MM.1S (cell line): ENCODE measurements around the gene ADK.
A peak's percentile ranks its signal among the peaks of the same experiment; 100 is the strongest.

Experiments
- DNase-seq: peaks from one replicate; pipeline ENCODE4 v3.0.0-alpha.2; 2015
- H2AFZ ChIP-seq: fragments of 300-600 bp; sonication (generic); 2 replicates; pipeline ENCODE4 v1.6.0; 2016; ENCODE audit warnings: antibody characterized with exemption, low read length
- H3F3A ChIP-seq: fragments of 300-600 bp; sonication (generic); 2 replicates; pipeline ENCODE4 v1.6.1; 2016; ENCODE audit warnings: mild to moderate bottlenecking, antibody characterized with exemption, low read length, moderate library complexity, mixed read lengths; ENCODE audit not compliant: insufficient read depth
- H3K27ac ChIP-seq: fragments of 300-600 bp; sonication (generic); 2 replicates; pipeline ENCODE4 v1.5.1; 2016; ENCODE audit warnings: mild to moderate bottlenecking, low read length
- H3K27me3 ChIP-seq: fragments of 300-600 bp; sonication (generic); replicated peaks from 2 replicates; pipeline ENCODE4 v1.6.0; 2016; ENCODE audit warnings: low read length; ENCODE audit not compliant: insufficient read depth
- H3K36me3 ChIP-seq: fragments of 300-600 bp; sonication (generic); replicated peaks from 2 replicates; pipeline ENCODE4 v1.6.1; 2016; ENCODE audit warnings: mild to moderate bottlenecking, low read length, mixed read lengths; ENCODE audit not compliant: insufficient read depth
- H3K4me1 ChIP-seq: fragments of 300-600 bp; sonication (generic); 2 replicates; pipeline ENCODE4 v1.6.1; 2016; ENCODE audit warnings: low read length, mixed read lengths
- H3K4me2 ChIP-seq: fragments of 300-600 bp; sonication (generic); 2 replicates; pipeline ENCODE4 v1.6.0; 2016; ENCODE audit warnings: low read depth, low read length
- H3K4me3 ChIP-seq: fragments of 300-600 bp; sonication (generic); 2 replicates; pipeline ENCODE4 v1.5.1; 2016; ENCODE audit warnings: low read length, mixed read lengths
- H3K79me2 ChIP-seq: fragments of 300-600 bp; sonication (generic); 2 replicates; pipeline ENCODE4 v1.6.1; 2016; ENCODE audit warnings: mixed run types, low read length, mixed read lengths
- H3K9ac ChIP-seq: fragments of 300-600 bp; sonication (generic); 2 replicates; pipeline ENCODE4 v1.6.1; 2016; ENCODE audit warnings: low read length, mixed read lengths
- H3K9me2 ChIP-seq: fragments of 300-600 bp; sonication (generic); replicated peaks from 2 replicates; pipeline ENCODE4 v1.6.1; 2016; ENCODE audit warnings: mild to moderate bottlenecking, low read length, mixed read lengths; ENCODE audit not compliant: insufficient read depth
- H3K9me3 ChIP-seq: fragments of 300-600 bp; sonication (generic); replicated peaks from 2 replicates; pipeline ENCODE4 v1.6.1; 2016; ENCODE audit warnings: mild to moderate bottlenecking, low read length, mixed read lengths; ENCODE audit not compliant: insufficient read depth
- H4K20me1 ChIP-seq: fragments of 300-600 bp; sonication (generic); 2 replicates; pipeline ENCODE4 v1.6.1; 2016; ENCODE audit warnings: mild to moderate bottlenecking, low read length, moderate library complexity, mixed read lengths; ENCODE audit not compliant: insufficient read depth
- CTCF ChIP-seq: fragments of 300-600 bp; sonication (generic); IDR thresholded peaks from 2 replicates; pipeline ENCODE4 v1.5.1; 2016; ENCODE audit warnings: antibody characterized with exemption, low read length, mixed read lengths
- EZH2 ChIP-seq: fragments of 300-600 bp; sonication (generic); optimal IDR thresholded peaks from 2 replicates; pipeline ENCODE3; 2017; ENCODE audit warnings: low read depth, mild to moderate bottlenecking, antibody characterized with exemption, low read length, mixed read lengths
- EZH2phosphoT487 ChIP-seq: fragments of 300-600 bp; sonication (generic); IDR thresholded peaks from 2 replicates; pipeline ENCODE4 v1.6.1; 2018; ENCODE audit warnings: antibody characterized with exemption, low read length

Gene ADK

DNA sequence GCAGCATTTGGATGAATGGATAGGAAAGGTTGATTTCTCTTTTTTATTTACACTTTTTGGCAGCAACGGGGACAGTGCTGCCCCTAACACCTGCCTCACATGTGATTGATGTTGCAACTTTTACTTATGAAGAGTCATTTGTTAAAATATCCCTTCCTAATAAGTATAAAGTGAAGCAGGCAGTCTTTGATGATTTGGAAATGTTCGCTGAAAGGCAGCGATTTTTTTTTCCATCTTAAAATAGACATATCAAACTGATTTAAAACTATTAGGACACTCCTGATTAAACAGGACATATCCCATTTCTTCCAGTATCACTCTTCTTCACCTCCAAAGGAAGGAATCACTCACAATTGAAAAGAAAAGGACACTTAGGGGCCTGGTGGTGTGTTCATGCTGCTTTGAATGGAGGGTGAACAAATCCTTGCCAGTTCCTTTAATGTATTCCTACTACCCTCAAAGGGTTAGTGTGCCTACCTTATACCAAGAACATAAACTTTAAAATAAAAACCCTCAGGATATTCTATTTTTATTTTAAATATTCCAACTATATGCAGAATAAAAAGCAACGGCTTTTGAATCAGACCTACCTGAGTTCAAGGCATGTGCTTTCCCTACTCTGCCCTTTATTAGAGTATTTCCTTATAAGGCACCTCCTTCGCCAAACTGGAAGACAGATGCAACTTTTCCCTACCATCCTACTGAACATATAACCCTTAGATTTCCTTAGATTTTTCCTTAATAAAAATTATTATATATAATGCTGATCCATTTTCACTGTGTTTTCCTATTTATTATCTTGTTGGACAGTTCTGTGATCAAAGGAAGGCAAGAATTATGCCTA, 1.1 kb downstream of the ADK start:
- no peak for TF ChIP-seq EZH2
- no peak for TF ChIP-seq CTCF
- no peak for TF ChIP-seq EZH2phosphoT487
- peak overlapping the region; percentile 48 for H2AFZ ChIP-seq

GRCh38 chr10:74153123-74153522, 2.1 kb downstream of the ADK start:
- peak overlapping the region; percentile 87 for H3K4me2 ChIP-seq
- no peaks in the 10 kb centered on the region for H3K27me3 ChIP-seq
- TF ChIP-seq EZH2 (no peak), CTCF (peak; percentile 23; the same call in 1 of the 2 replicates), EZH2phosphoT487 (no peak)
- no peaks in the 10 kb centered on the region for H3K36me3 ChIP-seq
- H3K9ac ChIP-seq = no peak overlapping the region
- H3K27ac ChIP-seq = no peak overlapping the region
- peaks cover 27% of the 10 kb centered on the region for H3K4me1 ChIP-seq
- peaks cover 90% of the 10 kb centered on the region for H3K79me2 ChIP-seq
- no peak overlapping the region for H3K4me3 ChIP-seq
- H4K20me1 ChIP-seq = no peaks in the 10 kb centered on the region
- no peaks in the 10 kb centered on the region for H3K9me3 ChIP-seq
- no peak overlapping the region for H2AFZ ChIP-seq
- H3F3A ChIP-seq = peaks cover 24% of the 10 kb centered on the region
- no peak for DNase-seq
- H3K9me2 ChIP-seq = no peaks in the 10 kb centered on the region

More for the DNA sequence above, 1.1 kb downstream of the ADK start:
- Histone ChIP-seq H4K20me1 (no peaks in the 10 kb centered on the region), H3K79me2 (peaks cover 91% of the 10 kb centered on the region), H3K4me1 (peaks cover 23% of the 10 kb centered on the region), H3K9ac (peak overlapping the region; percentile 92), H3K36me3 (no peaks in the 10 kb centered on the region), H3K9me3 (no peaks in the 10 kb centered on the region), H3F3A (peaks cover 23% of the 10 kb centered on the region), H3K4me3 (peak overlapping the region; percentile 75), H3K27ac (peak overlapping the region; percentile 86; the same call in 1 of the 2 replicates), H3K9me2 (no peaks in the 10 kb centered on the region), H3K27me3 (no peaks in the 10 kb centered on the region), H3K4me2 (peak overlapping the region; percentile 87)
- no peak for DNase-seq

DNA sequence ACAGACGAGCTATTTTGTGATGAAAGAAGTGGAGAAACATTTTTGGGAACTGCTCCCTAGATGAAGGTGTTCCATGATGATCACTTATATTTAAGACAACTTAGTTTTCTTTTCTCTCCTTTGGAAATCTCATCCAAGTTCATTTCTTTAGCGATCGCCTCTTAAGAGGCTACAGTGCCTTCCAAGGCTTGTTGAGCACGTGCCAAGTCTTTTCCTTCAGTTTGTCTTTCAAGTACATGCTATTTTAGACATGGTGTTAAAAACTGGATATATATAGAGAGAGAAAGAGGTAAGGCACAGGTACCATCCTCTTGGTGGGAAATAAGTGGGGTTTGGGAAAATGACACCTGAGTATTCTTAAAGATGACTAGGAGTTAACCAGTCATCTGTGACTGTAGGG, 2.7 kb downstream of the ADK start:
- Histone ChIP-seq H2AFZ (no peak overlapping the region), H3K4me1 (peaks cover 31% of the 10 kb centered on the region), H3K9me3 (no peaks in the 10 kb centered on the region), H3K4me2 (no peak overlapping the region), H3K79me2 (peaks cover 90% of the 10 kb centered on the region), H3K4me3 (no peak overlapping the region), H3K9me2 (no peaks in the 10 kb centered on the region), H3K27me3 (no peaks in the 10 kb centered on the region), H3K36me3 (no peaks in the 10 kb centered on the region), H3K27ac (no peak overlapping the region), H3F3A (peaks cover 24% of the 10 kb centered on the region), H4K20me1 (no peaks in the 10 kb centered on the region), H3K9ac (no peak overlapping the region)
- no peak for TF ChIP-seq EZH2
- no peak for TF ChIP-seq EZH2phosphoT487
- TF ChIP-seq CTCF = no peak
- DNase-seq = no peak
